NCI-H345 (cell line): ENCODE measurements around the gene GCN1.

ENCODE experiments used
- DNase-seq: peaks from one replicate; lab custom pipeline; 2025; lab: John Stamatoyannopoulos, UW

GCN1 gene

DNA sequence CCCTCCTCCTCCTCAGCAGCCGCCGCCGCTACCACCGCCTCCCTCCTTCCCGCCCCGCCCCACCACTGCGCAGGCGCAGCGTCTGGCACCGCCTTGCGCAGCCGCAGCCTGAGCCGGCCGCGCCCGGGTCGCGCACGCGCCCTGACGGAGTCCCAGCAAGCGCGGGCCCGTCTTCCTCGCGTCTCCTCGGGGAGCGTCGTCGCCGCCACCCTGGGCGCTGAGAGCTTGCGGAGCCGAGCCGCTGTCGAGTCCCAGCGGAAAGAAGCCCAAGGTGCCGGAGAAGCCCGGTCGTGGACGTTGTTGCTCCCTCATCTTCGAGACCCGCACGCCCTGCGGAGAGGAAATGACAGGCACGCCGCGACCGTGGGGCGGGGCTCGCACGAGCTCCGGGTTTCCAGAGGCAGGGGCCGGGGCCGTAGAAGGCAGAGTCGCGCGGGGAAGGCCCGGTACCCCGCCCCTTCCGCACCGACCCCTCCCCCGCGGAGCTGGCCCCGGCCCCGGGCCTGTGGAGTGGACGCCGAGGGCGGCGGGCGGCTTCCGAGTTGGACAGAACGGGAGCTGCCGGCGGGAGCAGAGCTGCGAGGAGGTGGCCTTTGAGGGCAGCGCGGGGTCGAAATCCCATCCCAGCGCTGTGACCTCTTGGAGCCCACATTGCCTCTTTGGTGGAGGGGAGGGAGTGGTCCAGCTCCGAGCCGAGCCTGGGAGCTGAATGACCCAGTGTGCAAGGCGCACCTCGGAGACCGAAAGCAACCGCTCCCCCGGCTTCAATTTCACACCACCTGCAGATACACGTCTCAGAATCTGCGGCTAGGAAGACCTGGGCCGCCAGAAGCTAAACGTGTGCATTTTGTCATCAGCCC lies 77.5 kb downstream of the GCN1 start:
- DNase-seq = peak; percentile 92

DNA sequence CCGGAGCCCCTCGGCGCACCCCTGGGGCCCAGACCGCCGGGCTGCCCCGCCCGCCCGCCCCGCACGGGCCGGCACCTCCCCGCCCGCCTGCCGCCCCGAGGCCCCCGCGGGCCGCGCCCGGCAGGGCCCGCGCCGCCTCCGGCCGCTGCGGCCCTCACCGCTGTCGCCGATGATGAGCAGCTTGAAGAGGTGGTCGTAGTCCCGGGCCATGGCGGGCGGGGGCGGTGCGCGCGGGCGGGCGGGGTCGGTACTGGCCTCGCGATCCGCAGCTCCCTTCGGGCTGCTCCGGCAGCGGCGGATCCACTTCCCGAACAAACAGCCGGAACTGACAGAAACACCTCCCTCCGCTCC lies 78.1 kb downstream of the GCN1 start, which contains the start of gene RAB35:
Gene RAB35, minus strand, starts transcription at position 313 of the 351 bp plus-strand sequence. Its CDS starts 103 bp downstream, at position 210.
- DNase-seq = no peak

DNA sequence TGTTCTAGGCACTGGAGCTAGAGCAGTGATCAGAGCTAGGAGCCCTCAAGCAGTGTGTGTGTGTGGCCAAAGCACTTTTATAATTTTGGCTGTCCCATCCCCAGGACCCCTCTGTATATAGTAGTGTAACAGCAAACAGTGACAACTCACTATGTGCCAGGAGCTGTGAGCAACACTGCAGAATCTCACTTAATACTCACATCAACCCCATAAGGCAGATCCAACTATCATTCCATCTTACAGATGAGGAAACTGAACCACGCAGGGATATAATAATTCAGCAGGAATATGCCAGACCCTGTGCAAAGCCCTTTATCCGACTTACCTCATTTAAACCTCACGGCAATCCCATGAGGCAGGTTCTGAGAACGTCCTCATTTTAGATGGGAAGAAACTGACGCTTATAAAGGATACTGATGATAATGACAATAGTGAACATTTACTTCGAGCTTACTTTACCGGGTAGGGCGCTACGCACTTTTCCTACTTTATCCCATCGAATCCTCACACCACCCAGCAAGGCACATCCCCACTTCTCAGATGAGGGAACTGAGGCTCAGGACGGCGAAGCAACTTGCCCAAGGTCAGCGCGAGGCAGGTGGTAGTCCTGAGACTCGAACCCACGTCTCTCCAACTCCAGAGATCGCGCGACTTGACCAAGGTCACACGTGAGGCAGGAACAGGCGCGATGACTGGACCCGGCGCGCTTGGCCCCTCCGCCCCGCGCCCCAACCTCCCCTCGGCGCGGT lies 78.6 kb downstream of the GCN1 start:
- peak; percentile 22 for DNase-seq

DNA sequence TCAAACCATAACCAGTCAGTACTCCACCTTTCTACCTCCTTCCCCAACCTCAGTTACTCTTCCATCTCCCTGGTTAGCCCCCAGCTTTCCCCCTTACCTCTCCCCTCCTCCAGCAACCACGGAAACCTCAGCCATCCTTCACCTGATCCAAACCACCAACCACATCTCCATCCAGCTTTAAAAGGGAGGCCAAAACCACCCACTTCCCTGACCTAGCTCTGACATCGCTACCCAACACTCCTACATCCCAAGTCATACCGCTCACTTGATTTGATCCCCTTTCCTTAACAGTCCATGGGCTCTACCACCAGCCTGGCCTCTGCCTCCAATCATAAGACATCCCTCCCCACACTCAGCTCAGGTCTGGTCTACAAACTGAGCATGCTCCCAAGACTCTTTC lies 79.4 kb downstream of the GCN1 start:
- DNase-seq = no peak

DNA sequence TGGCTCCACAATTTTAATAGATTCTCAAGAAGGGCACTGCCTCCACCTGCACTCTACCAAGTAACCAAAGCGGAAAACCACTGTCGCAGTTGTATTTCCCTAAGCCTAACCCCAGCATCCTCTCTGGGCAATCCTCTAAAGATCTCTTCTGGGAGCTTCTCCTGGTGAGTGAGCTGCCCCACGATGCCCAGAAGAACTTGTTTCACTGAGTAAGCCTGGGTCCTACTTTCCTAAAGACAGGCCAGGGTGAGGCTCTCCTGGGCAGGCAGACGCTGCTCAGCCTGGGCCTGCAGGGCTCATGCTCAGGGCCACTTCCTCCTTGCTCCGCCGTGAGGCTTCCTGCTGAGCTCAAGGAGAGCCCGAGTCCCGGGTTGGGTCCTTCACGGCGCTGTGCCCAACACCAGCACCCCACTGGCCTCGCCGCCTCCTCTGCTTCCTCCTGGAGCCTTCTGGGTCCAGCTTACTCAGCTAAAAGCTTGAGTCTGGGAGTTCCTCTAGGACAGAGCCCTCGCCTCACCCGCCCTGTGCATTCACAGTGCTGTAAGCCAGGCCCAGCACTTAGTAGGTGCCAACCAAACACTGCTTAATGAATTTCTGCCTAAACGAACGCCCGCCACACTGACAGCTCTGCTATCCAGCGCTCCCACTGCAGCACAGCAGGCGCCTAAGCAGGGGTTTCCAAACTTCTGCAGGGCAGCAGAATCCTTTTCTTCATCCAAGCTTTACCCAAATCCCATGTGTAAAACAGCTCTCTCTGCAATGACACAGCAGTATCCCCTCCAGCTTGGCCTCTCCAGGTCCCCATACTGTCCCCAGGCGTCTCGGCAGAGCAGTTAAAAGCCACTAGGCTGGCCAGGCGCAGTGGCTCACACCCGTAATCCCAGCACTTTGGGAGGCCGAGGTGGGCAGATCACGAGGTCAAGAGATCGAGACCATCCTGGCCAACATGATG lies 83.7 kb downstream of the GCN1 start:
- DNase-seq = no peak

DNA sequence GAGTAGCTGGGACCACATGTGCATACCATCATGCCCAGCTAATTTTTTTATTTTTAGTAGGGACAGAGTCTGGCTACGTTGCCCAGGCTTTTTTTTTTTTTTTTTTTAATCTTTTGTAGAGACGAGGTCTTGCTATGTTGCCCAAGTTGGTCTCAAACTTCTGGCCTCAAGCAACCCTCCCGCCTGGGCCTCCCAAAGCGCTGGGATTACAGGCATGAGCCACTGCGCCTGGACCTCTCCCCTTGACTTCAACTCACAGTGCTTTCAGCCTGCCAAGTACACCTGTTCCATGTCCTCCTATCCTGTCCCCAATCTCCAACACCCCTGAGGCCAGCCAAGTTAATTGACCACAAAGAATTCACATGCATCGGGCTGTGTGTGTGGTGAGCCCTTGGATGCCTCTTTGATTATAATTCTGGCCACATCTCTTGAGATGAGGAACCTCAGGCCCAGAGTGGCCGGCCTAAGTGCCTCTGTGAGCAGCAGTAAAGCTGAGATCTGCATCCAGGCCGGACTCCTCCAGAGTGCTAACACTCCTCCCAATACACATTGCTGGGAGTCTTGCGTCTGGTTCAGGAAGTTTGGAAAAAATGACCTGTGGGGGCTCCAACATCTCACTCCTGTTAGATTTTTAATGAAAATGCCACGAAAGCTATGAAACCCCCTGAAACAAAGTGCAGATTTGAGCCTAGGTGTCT lies 84.8 kb downstream of the GCN1 start:
- DNase-seq = no peak

DNA sequence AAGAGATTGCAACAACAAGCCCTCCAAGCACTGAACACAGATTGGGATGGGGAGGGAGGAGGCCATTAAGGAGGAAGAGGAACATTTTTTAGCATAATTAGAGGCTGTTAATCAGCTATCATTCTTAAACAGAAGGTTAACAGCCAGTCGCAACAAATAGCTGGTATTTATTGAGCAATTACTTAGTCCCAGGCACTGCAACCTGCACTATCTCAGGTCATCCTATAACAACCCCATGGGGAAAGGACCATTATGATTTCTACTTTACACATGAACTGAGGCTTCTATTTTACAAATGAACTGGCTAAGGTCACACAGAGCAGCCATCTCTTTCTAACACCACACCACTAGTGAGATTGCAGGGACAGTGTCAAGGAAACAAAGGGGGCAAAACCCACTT lies 88.4 kb downstream of the GCN1 start:
- DNase-seq = no peak

DNA sequence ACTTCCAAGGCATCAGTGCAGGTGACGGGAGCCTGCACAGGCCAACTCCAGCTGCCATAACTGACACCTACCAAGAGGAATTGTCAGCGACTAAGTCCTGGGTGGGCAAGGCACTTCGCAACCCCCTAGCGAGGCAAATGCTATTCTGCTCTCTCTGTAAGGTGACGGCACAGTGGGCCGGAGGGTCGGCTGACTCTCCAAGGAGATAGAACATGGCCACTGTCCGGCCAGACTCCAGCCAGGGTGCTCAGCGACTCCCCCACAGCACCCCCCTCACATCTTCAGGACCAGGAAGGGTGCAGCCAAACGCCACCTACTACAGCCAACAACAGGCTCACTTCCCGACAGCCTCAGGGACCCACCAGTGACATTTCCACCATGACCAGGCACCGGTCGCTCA lies 91.1 kb downstream of the GCN1 start:
- no peak for DNase-seq

DNA sequence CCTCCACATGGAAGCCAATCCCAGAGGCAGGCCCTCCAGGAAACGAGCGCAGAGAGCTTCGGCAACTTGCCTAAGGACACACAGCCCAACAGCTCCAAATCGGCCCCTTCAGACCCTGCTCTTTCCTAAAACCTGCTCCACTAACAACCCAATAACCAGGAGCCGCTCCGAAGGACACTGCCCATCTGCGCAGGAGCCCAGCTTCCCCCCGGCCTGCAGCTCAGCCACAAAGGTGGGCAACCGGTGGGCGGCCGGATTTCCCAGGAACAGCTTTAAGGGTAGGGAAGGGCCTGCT lies 91.5 kb downstream of the GCN1 start:
- DNase-seq = no peak

DNA sequence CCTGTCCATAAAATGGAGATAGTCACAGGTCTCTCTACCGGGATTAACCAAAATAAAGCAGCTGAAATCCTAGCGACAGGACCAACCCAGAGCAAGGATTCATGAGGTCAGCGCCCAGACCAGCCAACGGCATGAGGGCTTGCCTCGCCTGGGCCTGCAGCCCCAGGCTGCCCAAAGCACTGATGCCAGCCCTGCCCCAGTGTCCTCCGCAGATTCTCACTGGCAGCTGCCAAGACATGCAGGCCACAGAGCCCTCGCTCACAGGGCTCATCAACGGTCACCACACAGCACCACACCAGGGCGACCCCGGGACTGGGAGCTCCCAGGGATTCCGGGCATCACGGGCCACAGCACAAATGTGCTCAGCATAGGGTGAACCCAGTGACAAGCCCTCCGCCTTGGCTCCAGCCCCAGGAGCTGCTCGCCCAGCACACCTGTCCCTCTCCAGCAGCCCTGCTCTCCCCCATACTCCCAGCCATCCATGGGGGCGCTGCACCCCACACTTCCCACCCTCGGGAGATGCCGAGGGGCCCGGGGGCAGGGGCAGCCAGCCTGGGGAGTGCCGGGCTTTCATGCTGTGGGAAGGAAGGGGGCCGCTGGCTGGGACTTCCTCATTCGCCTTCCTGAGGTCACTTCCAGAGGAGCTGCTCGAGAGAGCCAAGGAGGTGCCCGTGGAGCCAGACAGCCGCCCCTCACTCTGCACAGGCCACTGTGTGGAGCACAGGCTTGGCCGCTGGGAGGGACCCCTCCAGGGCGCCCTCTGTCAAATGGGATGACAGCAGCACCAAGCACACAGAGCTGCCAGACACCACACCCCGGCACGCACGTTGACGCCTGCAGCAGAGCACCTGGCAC lies 92.1 kb downstream of the GCN1 start:
- DNase-seq = no peak

DNA sequence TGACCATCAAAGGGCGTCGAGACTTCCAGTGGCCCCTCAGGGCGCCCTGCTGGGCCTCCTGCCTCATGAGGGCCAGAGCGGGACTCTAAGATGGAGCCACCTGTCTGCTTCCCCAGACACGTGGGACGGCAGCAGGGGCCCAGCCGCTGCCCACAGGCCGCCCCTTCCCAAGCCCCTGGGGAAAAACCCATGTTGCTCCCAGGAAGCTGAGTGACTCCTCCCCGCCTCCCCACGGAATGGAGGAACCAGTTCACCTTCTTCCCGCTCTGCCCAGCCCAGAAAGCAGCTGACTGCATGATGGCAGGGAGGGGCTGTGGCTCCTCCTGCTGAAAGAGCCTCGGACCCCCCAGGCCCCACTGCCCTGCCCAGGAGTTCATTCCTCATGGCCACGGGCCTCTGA lies 92.9 kb downstream of the GCN1 start:
- no peak for DNase-seq

DNA sequence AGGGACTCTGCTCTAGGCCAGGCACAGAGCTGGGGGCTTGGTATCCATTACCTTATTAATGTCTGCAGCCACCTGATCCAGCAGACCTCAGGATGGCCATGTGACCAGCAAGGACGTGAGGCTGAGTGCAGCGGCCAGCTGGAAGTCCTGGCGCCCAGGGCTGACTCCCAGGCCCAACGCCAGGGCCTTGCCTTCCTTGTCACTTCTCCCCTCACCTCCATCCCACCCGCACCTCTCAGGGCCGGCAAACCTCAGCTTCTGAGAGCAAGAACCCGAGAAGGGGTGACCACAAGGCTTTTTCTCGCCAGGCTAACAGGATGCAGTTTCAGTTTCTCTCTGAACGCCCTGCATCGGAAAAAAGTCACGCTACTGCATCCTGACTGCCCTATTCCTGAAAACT lies 93.3 kb downstream of the GCN1 start:
- DNase-seq = no peak

DNA sequence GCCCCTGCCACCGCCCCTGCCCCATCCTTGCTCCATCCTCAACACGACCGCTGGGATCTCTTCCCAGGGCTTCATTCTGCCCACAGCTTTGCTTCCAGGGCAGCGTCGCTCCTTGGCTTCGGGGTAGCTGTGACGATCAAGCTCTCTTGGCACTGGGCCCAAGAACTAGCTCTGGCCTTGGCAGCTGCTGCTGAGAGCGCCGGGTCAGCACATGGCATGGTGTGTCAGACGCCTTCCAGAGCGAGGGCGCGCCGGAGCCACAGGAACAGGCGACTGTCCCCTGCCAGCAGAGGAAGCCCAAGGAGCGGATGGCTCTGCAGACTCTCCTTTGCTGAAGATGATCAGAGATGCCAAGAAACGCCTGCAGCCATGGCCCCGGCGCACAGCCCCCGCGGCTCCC lies 93.9 kb downstream of the GCN1 start:
- no peak for DNase-seq

DNA sequence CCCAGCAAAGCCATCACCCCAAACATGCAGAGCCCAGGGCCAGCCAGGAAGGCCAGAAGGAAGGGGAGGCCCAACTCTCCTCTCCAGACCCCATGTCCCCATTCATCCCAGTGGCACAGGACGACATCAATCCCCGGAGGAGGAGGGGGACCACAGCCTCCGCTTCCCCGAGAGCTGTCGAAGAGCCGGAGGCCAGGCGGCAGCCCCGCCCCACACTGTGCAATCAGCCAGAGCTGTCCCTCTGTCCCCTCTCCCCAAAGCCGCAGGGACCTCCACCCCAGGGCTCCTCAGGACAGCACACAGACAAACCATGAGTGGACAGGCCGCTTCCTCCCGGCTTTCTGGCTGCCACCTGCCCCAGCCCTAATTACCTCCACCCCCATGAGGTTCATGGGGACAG lies 94.8 kb downstream of the GCN1 start:
- no peak for DNase-seq

DNA sequence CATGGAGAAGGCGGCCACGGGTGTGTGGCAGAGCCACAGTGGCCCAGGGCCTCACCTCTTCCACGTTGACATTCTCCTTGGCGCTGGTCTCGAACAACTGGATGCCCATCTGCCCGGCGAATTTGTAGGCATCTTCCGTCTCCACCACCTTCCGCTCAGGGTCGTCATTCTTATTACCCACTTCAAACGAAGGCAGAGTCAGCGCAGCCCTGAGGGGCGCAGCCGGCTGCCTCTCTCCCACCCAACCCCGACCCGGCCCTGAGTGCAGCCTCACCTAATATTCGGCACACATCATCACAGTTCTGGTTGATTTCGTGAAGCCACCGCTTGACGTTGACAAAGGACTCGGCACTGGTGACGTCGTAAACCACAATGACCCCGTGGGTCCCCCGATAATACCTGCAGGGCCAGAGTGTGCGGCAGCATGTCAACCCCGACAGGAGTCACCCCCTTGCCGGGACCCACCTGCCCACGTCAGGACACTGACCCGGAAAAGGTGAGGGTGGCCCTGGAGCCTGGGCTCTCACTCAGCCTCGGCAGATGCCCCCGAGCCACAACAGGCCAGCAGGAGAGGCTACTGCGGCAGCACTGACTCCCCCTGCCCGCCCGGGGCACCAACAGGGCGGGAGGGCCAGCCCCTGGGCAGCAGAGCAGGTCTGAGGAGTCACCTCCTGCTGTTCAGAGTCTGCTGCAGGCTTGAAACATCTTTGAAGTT lies 95.6 kb downstream of the GCN1 start:
- DNase-seq = no peak

DNA sequence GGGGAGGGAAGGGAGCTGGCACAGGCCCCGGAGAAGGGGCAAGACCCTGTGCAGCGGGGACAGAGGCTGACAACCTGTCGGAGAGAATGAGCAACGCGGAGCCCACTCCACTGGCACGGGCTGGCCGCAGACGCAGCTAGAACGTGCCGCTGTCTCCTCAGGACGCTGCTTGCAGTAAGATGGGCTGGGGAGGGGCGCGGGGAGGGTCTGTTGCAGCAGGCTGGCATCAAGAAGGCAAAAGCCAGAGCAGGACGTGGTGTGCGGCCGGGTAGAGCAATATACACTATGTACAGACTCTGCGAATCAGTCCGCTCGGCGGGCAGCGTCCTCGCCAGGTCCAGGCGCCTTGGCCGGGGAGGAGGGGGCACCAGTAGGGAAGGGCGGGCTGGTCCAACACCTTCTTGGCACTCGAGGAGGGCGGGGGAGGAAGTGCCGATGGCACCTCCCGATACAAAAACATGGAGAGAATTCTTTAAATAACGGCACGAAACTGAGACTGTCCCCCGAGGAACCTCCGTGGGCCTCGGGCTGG lies 97.8 kb downstream of the GCN1 start:
- no peak for DNase-seq

DNA sequence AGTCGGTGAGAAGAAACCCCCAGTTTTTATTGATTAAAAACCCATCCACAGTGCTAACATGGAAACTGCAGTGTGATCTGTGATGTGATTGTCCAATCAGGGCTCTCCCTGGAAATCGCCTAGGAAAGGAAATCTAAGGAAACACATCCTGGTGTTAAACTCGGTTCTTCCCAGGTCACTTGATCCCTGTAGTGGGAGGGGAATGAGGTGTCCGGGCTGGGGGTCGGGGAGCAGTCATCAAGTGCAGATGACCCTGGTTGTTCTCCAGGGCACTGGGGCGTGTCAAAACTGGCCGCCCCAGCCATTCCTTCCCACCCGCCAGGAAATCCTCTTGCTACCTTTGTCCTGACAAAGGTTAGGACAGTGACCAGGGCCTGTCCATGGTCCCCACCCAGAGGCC lies 98.8 kb downstream of the GCN1 start:
- DNase-seq = no peak

DNA sequence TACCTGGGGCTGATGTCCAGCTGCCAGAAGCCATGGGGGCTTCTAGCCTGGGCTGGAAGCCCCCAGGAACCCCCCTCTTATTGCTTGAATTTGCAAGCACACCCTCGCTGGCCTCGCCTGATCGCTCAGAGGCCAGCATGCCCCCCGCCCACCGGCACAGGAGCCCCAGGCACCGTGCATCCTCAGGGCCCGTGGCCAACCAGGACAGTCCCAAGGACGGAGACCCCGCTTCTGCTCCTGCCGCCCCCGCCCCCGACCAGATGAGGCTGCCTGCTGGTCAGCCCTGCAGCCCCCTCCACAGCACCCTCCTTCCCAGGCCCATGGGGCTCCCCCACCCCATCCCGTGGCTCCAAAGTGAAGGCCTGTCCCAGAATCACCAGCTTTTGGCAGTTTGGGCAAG lies 99.2 kb downstream of the GCN1 start:
- no peak for DNase-seq

DNA sequence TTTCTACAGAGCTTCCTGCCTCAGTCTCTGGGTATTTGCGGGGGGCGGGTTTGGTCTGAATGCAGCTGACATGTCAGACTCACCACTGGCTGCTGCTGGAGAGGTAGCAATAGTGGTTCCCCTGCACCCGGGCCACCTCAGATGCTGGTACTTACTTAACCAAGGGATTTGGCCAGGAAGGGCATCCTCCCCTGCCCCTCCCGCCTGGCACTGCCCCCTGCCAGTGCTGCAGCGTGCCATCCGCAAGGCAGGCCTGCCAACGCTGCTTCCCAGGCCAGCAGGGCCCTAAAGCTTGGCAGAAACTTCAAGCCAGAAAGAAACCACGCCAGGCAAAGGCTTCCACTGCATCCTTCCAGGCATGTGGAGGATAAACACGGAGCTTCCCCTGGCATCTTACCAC lies 100.0 kb downstream of the GCN1 start:
- no peak for DNase-seq
